K562 (cell line): Measurements from ENCODE around the gene ANKRD65. TPM values are rescaled to one million over a fixed set of nuclear protein-coding genes. Genes with fewer than 3 reads are reported as not detected.

Experiments
- ATAC-seq: fragments of 200-7000 bp; cut with Tn5 transposase; 3 replicates; pipeline ENCODE4 v1.9.1; 2020; ENCODE audit warnings: moderate library complexity
- BruUV-seq: library from RNA; stranded (reverse); fragments of 400-500 nt; replicated peaks from 2 replicates; lab custom pipeline; 2021; lab: Mats Ljungman, UMichigan
- CTCF ChIA-PET: fragments of 300-600 bp; formaldehyde crosslinking; extraction: SDS; loops from one replicate; lab custom pipeline; 2021; ENCODE audit warnings: low intra/inter-chr PET ratio; lab: Yijun Ruan, JAX
- POLR2A ChIA-PET: fragments of 300-600, 350-650 bp; sonication (Branson Sonifier 250); formaldehyde crosslinking; extraction: SDS; loops from one replicate; lab custom pipeline; 2021; ENCODE audit warnings: antibody characterized with exemption, inconsistent platforms; lab: Yijun Ruan, JAX
- DNase-seq, 4 experiments: peaks; one replicate each; pipeline versions ENCODE4 v3.0.0 to v3.0.0-alpha.2; 2011 to 2018; ENCODE audit warnings: low spot score in 3 of 4, mixed read lengths in 3 of 4; ENCODE audit errors: extremely low read depth in 1 of 4
- FAIRE-seq: peaks from 2 replicates; lab custom pipeline; 2011; peaks lifted over from hg19 to GRCh38; lab: Jason Lieb, UNC
- H2AFZ ChIP-seq: 2 replicates; pipeline ENCODE4 v1.6.0; 2011; ENCODE audit warnings: low read depth, low read length, control low read depth, inconsistent platforms
- H3K27ac ChIP-seq: fragments of 200-600 bp; 3 replicates; pipeline ENCODE4 v1.8.0; 2011; ENCODE audit warnings: low read depth, mild to moderate bottlenecking, control low read depth, inconsistent platforms, low read length, moderate library complexity, mixed read lengths; ENCODE audit errors: extremely low read depth
- H3K27me3 ChIP-seq, 2 experiments: fragments of 300-600 bp in 1 of 2; 2 replicates in 1 of 2; 3 replicates in 1 of 2; pipeline versions ENCODE4 v1.6.0 to v1.8.0; 2011; ENCODE audit warnings: inconsistent platforms in 2 of 2, low read length in 2 of 2, mild to moderate bottlenecking in 1 of 2, mixed read lengths in 1 of 2, moderate library complexity in 1 of 2; ENCODE audit not compliant: control insufficient read depth in 2 of 2, insufficient read depth in 2 of 2
- H3K36me3 ChIP-seq: fragments of 300-600 bp; 3 replicates; pipeline ENCODE4 v1.8.0; 2011; ENCODE audit warnings: mild to moderate bottlenecking, low read length, inconsistent platforms; ENCODE audit not compliant: control insufficient read depth, insufficient read depth
- H3K4me1 ChIP-seq, 2 experiments: fragments of 200-600 bp in 1 of 2; replicated peaks in 1 of 2; 2 replicates in 1 of 2; 3 replicates in 1 of 2; pipeline versions ENCODE4 v1.5.1 to v1.8.0; 2011; ENCODE audit warnings: inconsistent platforms in 2 of 2, low read length in 2 of 2, mild to moderate bottlenecking in 1 of 2, mixed read lengths in 1 of 2, moderate library complexity in 1 of 2; ENCODE audit not compliant: control insufficient read depth in 2 of 2, insufficient read depth in 2 of 2
- H3K4me2 ChIP-seq: 2 replicates; pipeline ENCODE4 v1.6.1; 2011; ENCODE audit warnings: low read length, control low read depth, inconsistent platforms, mixed read lengths; ENCODE audit not compliant: insufficient read depth
- H3K4me3 ChIP-seq: fragments of 200-600 bp; sonication (generic), shearing (Covaris generic); 2 replicates; pipeline ENCODE4 v1.5.1; 2016; ENCODE audit warnings: control low read depth, inconsistent platforms
- H3K79me2 ChIP-seq: fragments of 200-600 bp; 3 replicates; pipeline ENCODE4 v1.8.0; 2011; ENCODE audit warnings: low read length, inconsistent platforms; ENCODE audit not compliant: control insufficient read depth, insufficient read depth
- H3K9ac ChIP-seq, 2 experiments: 2 replicates each; pipeline versions ENCODE4 v1.6.0 to v1.6.1; 2011; ENCODE audit warnings: low read depth in 2 of 2, low read length in 2 of 2, control low read depth in 1 of 2, inconsistent platforms in 1 of 2, mild to moderate bottlenecking in 1 of 2, mixed read lengths in 1 of 2; ENCODE audit not compliant: insufficient read depth in 1 of 2
- H3K9me1 ChIP-seq: one replicate; pipeline ENCODE4 v1.6.0; 2011; ENCODE audit warnings: inconsistent platforms, mild to moderate bottlenecking, low read length, moderate library complexity; ENCODE audit not compliant: control insufficient read depth, insufficient read depth
- H3K9me3 ChIP-seq: replicated peaks from 2 replicates; pipeline ENCODE4 v1.5.1; 2011; ENCODE audit warnings: low read depth, low read length, inconsistent platforms; ENCODE audit not compliant: control insufficient read depth, insufficient read depth
- H4K20me1 ChIP-seq: replicated peaks from 2 replicates; pipeline ENCODE4 v1.6.1; 2011; ENCODE audit warnings: low read length, inconsistent platforms, mixed read lengths; ENCODE audit not compliant: control insufficient read depth, insufficient read depth
- CEBPG ChIP-seq, 3 experiments: fragments of 200-800 bp in 1 of 3; sonication (Bioruptor generic) in 1 of 3; sonication (generic) in 1 of 3; formaldehyde crosslinking in 1 of 3; IDR thresholded peaks in 2 of 3; conservative IDR thresholded peaks in 1 of 3; 2 replicates each; pipeline versions ENCODE4 v1.6.1 to v1.8.0; 2016 to 2022; ENCODE audit warnings: missing compliant biosample characterization in 2 of 3, missing genetic modification characterization in 2 of 3, mild to moderate bottlenecking in 1 of 3, missing genetic modification reagents in 1 of 3
- FOXA1 ChIP-seq: fragments of 450-650 bp; IDR thresholded peaks from 2 replicates; pipeline ENCODE4 v1.6.1; 2016; ENCODE audit warnings: mild to moderate bottlenecking, borderline replicate concordance
- HMGN3 ChIP-seq: IDR thresholded peaks from 2 replicates; pipeline ENCODE4 v1.6.1; 2011; ENCODE audit warnings: borderline replicate concordance, low read depth, mild to moderate bottlenecking, mixed read lengths, low read length; ENCODE audit not compliant: insufficient read length; ENCODE audit errors: extremely low read depth
- NFIC ChIP-seq: fragments of 450-650 bp; IDR thresholded peaks from 2 replicates; pipeline ENCODE4 v1.6.1; 2017; ENCODE audit warnings: mild to moderate bottlenecking, inconsistent platforms
- PHF21A ChIP-seq: fragments of 450-650 bp; IDR thresholded peaks from 2 replicates; pipeline ENCODE4 v1.6.1; 2017; ENCODE audit warnings: low read depth, borderline replicate concordance
- POLR2G ChIP-seq: fragments of 200-400 bp; formaldehyde crosslinking; IDR thresholded peaks from 2 replicates; pipeline ENCODE4 v1.6.1; 2017; ENCODE audit warnings: low read depth, mild to moderate bottlenecking, antibody characterized with exemption, low read length, moderate library complexity
- RB1 ChIP-seq: fragments of 450-650 bp; IDR thresholded peaks from 2 replicates; pipeline ENCODE4 v1.6.1; 2017; ENCODE audit warnings: low read depth, mild to moderate bottlenecking
- ZNF24 ChIP-seq: fragments of 450-650 bp; IDR thresholded peaks from 2 replicates; pipeline ENCODE4 v1.6.1; 2016
- WGBS: fragments of 100-300 bp; shearing (Covaris generic); methylation state at CpG from one replicate; pipeline ENCODE4 v1.1.6; 2016; ENCODE audit warnings: low coverage, mixed read lengths; ENCODE audit not compliant: insufficient coverage; ENCODE audit errors: missing lambda C conversion rate; 5-methylcytosine and 5-hydroxymethylcytosine counted together
- in situ Hi-C: fragments of 300-500 bp; cut with MboI; formaldehyde crosslinking; loops from 4 replicates; pipeline ENCODE4 v1.15.0; 2018; ENCODE audit warnings: inconsistent platforms, mixed read lengths
- intact Hi-C: fragments of 100-400 bp; cut with micrococcal nuclease; formaldehyde crosslinking; loops from 2 replicates; pipeline ENCODE4 v1.14.2; 2022
- polyA plus RNA-seq, 8 experiments: library from polyadenylated mRNA; depleted of rRNA in 4 of 8; stranded (reverse) in 5 of 8; unstranded in 3 of 8; fragments of >200 nt; fragmentation: Nextera tagmentation in 2 of 8; fragmentation: Illumina TruSeq in 1 of 8; extraction: Ambion mirVana in 2 of 8; extraction: Trizol in 1 of 8; gene quantifications; 2 replicates each; pipeline versions ENCODE4 v1.2.1 to v1.2.3, GENCODE V29; 2011 to 2014; ENCODE audit warnings: inconsistent platforms in 1 of 8, missing spikeins in 1 of 8
- total RNA-seq, 7 experiments: library from RNA; depleted of rRNA in 6 of 7; stranded (reverse); fragments of >200 nt in 6 of 7; fragmentation: Illumina TruSeq in 2 of 7; extraction: Trizol in 2 of 7; gene quantifications; 2 replicates each; pipeline versions ENCODE4 v1.2.1 to v1.2.3, GENCODE V29; 2011 to 2021; ENCODE audit warnings: low replicate concordance in 1 of 7
- TF ChIP-seq, protein P1 (sequence below): sonication (generic); formaldehyde crosslinking; IDR thresholded peaks from 2 replicates; pipeline ENCODE4 v1.8.1; 2023; ENCODE audit warnings: mild to moderate bottlenecking, missing genetic modification reagents
- TF ChIP-seq, protein P2 (sequence below): sonication (generic); formaldehyde crosslinking; IDR thresholded peaks from 2 replicates; pipeline ENCODE4 v1.8.1; 2022; ENCODE audit warnings: missing genetic modification reagents
- TF ChIP-seq, protein P3 (sequence below): sonication (generic); formaldehyde crosslinking; IDR thresholded peaks from 2 replicates; pipeline ENCODE4 v1.8.1; 2023; ENCODE audit warnings: mild to moderate bottlenecking, missing genetic modification reagents, moderate library complexity
- TF ChIP-seq, protein P4 (sequence below): sonication (generic); formaldehyde crosslinking; IDR thresholded peaks from 2 replicates; pipeline ENCODE4 v1.8.1; 2022; ENCODE audit warnings: missing genetic modification reagents

Gene ANKRD65
- total and polyA plus RNA-seq, 9 of the 15 experiments (the other 6 are each of a cell fraction or from before 2014, with no cell fraction given), result not detected

DNA sequence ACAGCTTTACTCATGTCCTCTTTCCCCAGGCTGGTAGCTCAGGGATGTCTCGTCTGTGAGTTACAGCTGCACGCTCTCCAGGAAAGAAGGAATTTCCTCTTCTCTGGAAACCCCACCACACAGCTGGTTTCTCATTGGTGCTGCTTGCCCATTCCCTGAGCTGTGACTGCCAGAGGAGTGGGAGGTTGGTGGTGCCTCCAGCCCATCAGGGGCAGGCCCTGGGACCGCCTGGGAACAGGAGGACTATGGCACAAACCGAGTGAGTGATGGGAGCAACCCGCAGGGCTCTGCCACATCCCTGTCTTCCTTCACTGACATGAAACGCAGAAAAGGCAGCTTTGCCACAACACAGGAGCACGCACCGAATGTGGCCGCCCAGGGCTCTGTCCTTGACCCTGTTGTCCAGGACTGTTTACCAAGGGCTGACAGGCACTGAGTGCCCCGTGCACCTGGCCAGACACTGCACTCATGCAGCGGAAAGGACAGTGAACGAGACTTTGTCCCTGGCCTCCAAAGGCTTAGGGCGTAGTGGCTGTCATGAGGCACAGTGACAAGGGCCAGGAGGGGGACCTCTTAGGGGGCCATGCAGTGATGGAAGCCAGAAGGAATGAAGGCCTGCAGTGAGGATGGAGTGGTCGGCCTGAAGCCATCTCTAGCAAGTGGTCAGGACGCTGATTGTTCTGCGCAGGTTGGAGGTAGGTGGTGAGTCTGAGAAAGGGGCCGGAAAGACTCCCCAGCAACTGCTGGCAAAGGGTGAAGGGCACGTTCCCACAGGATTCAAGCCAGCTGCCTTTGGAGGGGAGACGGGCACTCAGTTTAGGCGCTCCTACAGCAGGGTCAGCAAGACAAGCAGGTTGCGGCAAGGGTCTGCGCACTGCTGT is 20.3 kb downstream of the ANKRD65 start (continued):
- peak; percentile 0; the same call in 1 of the 2 replicates for TF ChIP-seq CEBPG (CRISPR knock-in tag; IDR thresholded peaks at IDR 0.05)
- no peak for TF ChIP-seq CEBPG (tag; conservative IDR thresholded peaks at IDR 0.05 in 1 of 2, IDR thresholded peaks at IDR 0.05 in 1 of 2)
- peak; percentile 21 for TF ChIP-seq HMGN3
- TF ChIP-seq POLR2G, result peak; percentile 69

DNA sequence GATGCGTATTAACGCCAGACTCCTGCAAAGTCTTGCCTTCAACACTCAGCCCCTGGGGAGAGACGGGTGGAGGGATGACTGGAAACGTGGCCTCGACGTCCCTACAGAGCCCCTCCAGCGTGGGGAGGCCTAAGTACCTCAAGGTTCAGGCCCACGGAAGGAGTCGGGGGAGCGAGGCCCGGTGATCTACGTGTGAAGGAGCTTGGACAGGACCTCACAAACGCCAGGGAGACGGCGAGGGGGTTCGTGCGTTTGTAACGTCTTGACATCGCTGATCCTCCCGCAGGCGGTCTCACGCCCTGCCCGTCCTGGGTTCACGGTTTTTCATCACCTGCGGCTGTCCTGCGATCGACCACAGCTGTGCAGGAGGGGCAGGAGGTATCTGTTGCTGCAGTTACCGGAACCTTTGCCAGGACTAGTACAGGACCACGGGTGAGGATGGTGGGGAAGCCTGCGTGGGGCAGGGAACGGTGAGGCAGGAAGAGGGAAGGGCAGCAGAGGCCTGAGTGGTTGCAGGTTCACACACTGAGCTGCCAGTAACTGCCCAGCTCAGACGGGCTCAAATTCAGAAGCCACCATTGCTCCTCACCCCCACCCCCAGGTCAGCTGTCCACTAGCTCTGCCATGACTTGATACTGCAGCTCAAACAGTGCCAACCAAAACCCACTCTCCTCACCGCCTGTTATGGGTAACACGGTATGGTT is 21.1 kb downstream of the ANKRD65 start:
- DNase-seq (no peak), ATAC-seq (peak; percentile 1), FAIRE-seq (no peak)
- intact Hi-C loops, result loop anchor here (10.0 kb wide), 1 partner anchor 115 kb away; the partner anchor contains the start of gene ATAD3A
- H3K36me3 ChIP-seq, result peaks cover 77% of the 10 kb centered on the region
- in situ Hi-C loops, result no loop called here
- 3% methylated on average over 34 of the region's 34 CpGs for WGBS
- CTCF ChIA-PET, result interaction anchor here (0.5 kb wide), 1 partner anchor 33 kb away, joined by 3 read pairs; no protein-coding TSS in a partner anchor
- H2AFZ ChIP-seq, result peak overlapping the region; percentile 92
- TSS peak; percentile 69 for BruUV-seq
- H3K27ac ChIP-seq, result peak overlapping the region; percentile 98
- peaks cover 19 to 48% of the 10 kb centered on the region in 2 experiments for H3K4me1 ChIP-seq
- no peaks in the 10 kb centered on the region for H3K27me3 ChIP-seq
- peak overlapping the region; percentile 96 to 99 for H3K9ac ChIP-seq
- peak overlapping the region; percentile 97 for H3K4me2 ChIP-seq
- peaks cover 8% of the 10 kb centered on the region for H3K9me1 ChIP-seq
- no peaks in the 10 kb centered on the region for H3K9me3 ChIP-seq
- H3K79me2 ChIP-seq, result peaks cover 77% of the 10 kb centered on the region
- H4K20me1 ChIP-seq, result peaks cover 14% of the 10 kb centered on the region
- POLR2A ChIA-PET, result interaction anchor here (0.6 to 4.5 kb wide), 12 partner anchors 7 to 272 kb away, joined by 3 to 41 read pairs (median 4); partner anchors contain the start of genes AURKAIP1 and MRPL20
- H3K4me3 ChIP-seq, result peak overlapping the region; percentile 100
- TF ChIP-seq, protein P1, sequence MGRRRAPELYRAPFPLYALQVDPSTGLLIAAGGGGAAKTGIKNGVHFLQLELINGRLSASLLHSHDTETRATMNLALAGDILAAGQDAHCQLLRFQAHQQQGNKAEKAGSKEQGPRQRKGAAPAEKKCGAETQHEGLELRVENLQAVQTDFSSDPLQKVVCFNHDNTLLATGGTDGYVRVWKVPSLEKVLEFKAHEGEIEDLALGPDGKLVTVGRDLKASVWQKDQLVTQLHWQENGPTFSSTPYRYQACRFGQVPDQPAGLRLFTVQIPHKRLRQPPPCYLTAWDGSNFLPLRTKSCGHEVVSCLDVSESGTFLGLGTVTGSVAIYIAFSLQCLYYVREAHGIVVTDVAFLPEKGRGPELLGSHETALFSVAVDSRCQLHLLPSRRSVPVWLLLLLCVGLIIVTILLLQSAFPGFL (CRISPR knock-in tag), result no peak
- TF ChIP-seq PHF21A (no peak), ZNF24 (no peak), FOXA1 (no peak), RB1 (0 out of 2 replicates have a peak, but pooled peaks have one; percentile 25), NFIC (no peak)
- TF ChIP-seq, protein P2, sequence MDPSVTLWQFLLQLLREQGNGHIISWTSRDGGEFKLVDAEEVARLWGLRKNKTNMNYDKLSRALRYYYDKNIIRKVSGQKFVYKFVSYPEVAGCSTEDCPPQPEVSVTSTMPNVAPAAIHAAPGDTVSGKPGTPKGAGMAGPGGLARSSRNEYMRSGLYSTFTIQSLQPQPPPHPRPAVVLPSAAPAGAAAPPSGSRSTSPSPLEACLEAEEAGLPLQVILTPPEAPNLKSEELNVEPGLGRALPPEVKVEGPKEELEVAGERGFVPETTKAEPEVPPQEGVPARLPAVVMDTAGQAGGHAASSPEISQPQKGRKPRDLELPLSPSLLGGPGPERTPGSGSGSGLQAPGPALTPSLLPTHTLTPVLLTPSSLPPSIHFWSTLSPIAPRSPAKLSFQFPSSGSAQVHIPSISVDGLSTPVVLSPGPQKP (CRISPR knock-in tag), result 0 out of 2 replicates have a peak, but pooled peaks have one; percentile 63
- TF ChIP-seq, protein P3, sequence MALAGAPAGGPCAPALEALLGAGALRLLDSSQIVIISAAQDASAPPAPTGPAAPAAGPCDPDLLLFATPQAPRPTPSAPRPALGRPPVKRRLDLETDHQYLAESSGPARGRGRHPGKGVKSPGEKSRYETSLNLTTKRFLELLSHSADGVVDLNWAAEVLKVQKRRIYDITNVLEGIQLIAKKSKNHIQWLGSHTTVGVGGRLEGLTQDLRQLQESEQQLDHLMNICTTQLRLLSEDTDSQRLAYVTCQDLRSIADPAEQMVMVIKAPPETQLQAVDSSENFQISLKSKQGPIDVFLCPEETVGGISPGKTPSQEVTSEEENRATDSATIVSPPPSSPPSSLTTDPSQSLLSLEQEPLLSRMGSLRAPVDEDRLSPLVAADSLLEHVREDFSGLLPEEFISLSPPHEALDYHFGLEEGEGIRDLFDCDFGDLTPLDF (CRISPR knock-in tag), result no peak
- TF ChIP-seq, protein P4, sequence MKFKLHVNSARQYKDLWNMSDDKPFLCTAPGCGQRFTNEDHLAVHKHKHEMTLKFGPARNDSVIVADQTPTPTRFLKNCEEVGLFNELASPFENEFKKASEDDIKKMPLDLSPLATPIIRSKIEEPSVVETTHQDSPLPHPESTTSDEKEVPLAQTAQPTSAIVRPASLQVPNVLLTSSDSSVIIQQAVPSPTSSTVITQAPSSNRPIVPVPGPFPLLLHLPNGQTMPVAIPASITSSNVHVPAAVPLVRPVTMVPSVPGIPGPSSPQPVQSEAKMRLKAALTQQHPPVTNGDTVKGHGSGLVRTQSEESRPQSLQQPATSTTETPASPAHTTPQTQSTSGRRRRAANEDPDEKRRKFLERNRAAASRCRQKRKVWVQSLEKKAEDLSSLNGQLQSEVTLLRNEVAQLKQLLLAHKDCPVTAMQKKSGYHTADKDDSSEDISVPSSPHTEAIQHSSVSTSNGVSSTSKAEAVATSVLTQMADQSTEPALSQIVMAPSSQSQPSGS (CRISPR knock-in tag), result no peak
